ENCODE measurements around the gene SPRY4. TPM values are rescaled to one million over a fixed set of nuclear protein-coding genes. Genes with fewer than 3 reads are reported as not detected.

The SPRY4 gene
- total RNA-seq, 4 donors from 2014 or later: 8.2 to 19.3 (median 15.7) TPM

- Histone ChIP-seq H3K27me3 (no peaks in the 10 kb centered on the region), H3K27ac (peak overlapping the region in 3 of 4 donors; percentile 13 to 21 (median 16)), H3K4me3 (no peak overlapping the region), H3K4me1 (peaks cover 3 to 33% (median 23%) of the 10 kb centered on the region in 4 donors), H3K9me3 (no peaks in the 10 kb centered on the region), H3K36me3 (no peaks in the 10 kb centered on the region)
- TF ChIP-seq CTCF (IDR thresholded peaks at IDR 0.05) (no peak), EP300 (IDR thresholded peaks at IDR 0.05; ENCODE audit: low read depth) (no peak)
- 59 to 63% methylated on average over 3 to 7 of the region's 7 CpGs for WGBS, 2 donors (ENCODE audit: low coverage in 1 of 2)
- no peak for DNase-seq
- intact Hi-C loops (cut with DNase I; ENCODE audit: low total_unique reads): no loop called here
- in situ Hi-C loops (cut with MboI; ENCODE audit: low pct_ligation_motif_present in 1 of 4, low pct_unique_long_range_greater_than_20kb in 1 of 4, low sequenced_read_pairs in 3 of 4): no loop called here
These were observed 27.9 kb downstream of the SPRY4 start for GRCh38 chr5:142296914-142297417.

- WGBS, 2 donors (ENCODE audit: low coverage in 1 of 2): 73 to 79% methylated on average over 8 of the region's 8 CpGs
- no peaks in the 10 kb centered on the region for H3K27me3 ChIP-seq
- no peak overlapping the region for H3K4me3 ChIP-seq
- DNase-seq: no peak
- no peaks in the 10 kb centered on the region for H3K9me3 ChIP-seq
- no peaks in the 10 kb centered on the region for H3K36me3 ChIP-seq
- in situ Hi-C loops (cut with MboI; ENCODE audit: low pct_ligation_motif_present in 1 of 4, low pct_unique_long_range_greater_than_20kb in 1 of 4, low sequenced_read_pairs in 3 of 4): no loop called here
- H3K27ac ChIP-seq: peak overlapping the region in 2 of 4 donors; percentile 16 to 21
- TF ChIP-seq POLR2A (IDR thresholded peaks at IDR 0.05) (no peak), CTCF (IDR thresholded peaks at IDR 0.05) (no peak), POLR2AphosphoS5 (IDR thresholded peaks at IDR 0.05) (no peak), EP300 (IDR thresholded peaks at IDR 0.05; ENCODE audit: low read depth) (no peak)
- peaks cover 0 to 27% (median 18%) of the 10 kb centered on the region in 4 donors for H3K4me1 ChIP-seq
- intact Hi-C loops (cut with DNase I; ENCODE audit: low total_unique reads): no loop called here
These were observed 28.6 kb downstream of the SPRY4 start for GRCh38 chr5:142295960-142296860.

GRCh38 chr5:142295084-142295758 is 29.6 kb downstream of the SPRY4 start:
- Histone ChIP-seq H3K36me3 (no peaks in the 10 kb centered on the region), H3K4me3 (no peak overlapping the region), H3K4me1 (peaks cover 0 to 31% (median 16%) of the 10 kb centered on the region in 4 donors), H3K27me3 (no peaks in the 10 kb centered on the region), H3K27ac (no peak overlapping the region), H3K9me3 (no peaks in the 10 kb centered on the region)
- intact Hi-C loops (cut with DNase I; ENCODE audit: low total_unique reads): no loop called here
- DNase-seq: no peak
- TF ChIP-seq POLR2A (IDR thresholded peaks at IDR 0.05): no peak
- no peak for TF ChIP-seq POLR2AphosphoS5 (IDR thresholded peaks at IDR 0.05)
- no peak for TF ChIP-seq CTCF (IDR thresholded peaks at IDR 0.05)
- TF ChIP-seq EP300 (IDR thresholded peaks at IDR 0.05; ENCODE audit: low read depth): no peak
- WGBS, 2 donors (ENCODE audit: low coverage in 1 of 2): 77 to 86% methylated on average over 10 to 23 of the region's 23 CpGs
- in situ Hi-C loops (cut with MboI; ENCODE audit: low pct_ligation_motif_present in 1 of 4, low pct_unique_long_range_greater_than_20kb in 1 of 4, low sequenced_read_pairs in 3 of 4): no loop called here

- H3K27ac ChIP-seq: no peak overlapping the region
- H3K9me3 ChIP-seq: no peaks in the 10 kb centered on the region
- intact Hi-C loops (cut with DNase I; ENCODE audit: low total_unique reads): no loop called here
- no peak for TF ChIP-seq EP300 (IDR thresholded peaks at IDR 0.05; ENCODE audit: low read depth)
- no peak for TF ChIP-seq CTCF (IDR thresholded peaks at IDR 0.05)
- TF ChIP-seq POLR2A (IDR thresholded peaks at IDR 0.05): no peak
- no peak for TF ChIP-seq POLR2AphosphoS5 (IDR thresholded peaks at IDR 0.05)
- in situ Hi-C loops (cut with MboI; ENCODE audit: low pct_ligation_motif_present in 1 of 4, low pct_unique_long_range_greater_than_20kb in 1 of 4, low sequenced_read_pairs in 3 of 4): no loop called here
- peaks cover 0 to 17% (median 8%) of the 10 kb centered on the region in 4 donors for H3K4me1 ChIP-seq
- no peak for DNase-seq
- no peak overlapping the region for H3K4me3 ChIP-seq
- H3K27me3 ChIP-seq: no peaks in the 10 kb centered on the region
- H3K36me3 ChIP-seq: no peaks in the 10 kb centered on the region
- 78 to 100% methylated on average over 2 to 5 of the region's 5 CpGs for WGBS, 2 donors (ENCODE audit: low coverage in 1 of 2)
These were observed 31.3 kb downstream of the SPRY4 start for GRCh38 chr5:142293486-142293885.
